IMR-90 (cell line): ENCODE results near the gene DNAJB2. TPM values are rescaled to one million over a fixed set of nuclear protein-coding genes. Genes with fewer than 3 reads are reported as not detected.

Source experiments
- ATAC-seq: fragments of 200-7000 bp; cut with Tn5 transposase; 2 replicates; pipeline ENCODE4 v1.9.1; 2020; ENCODE audit warnings: low read depth, mild to moderate bottlenecking, moderate library complexity
- BruUV-seq: library from RNA; stranded (reverse); fragments of 400-500 nt; replicated peaks from 2 replicates; lab custom pipeline; 2021; lab: Mats Ljungman, UMichigan
- CTCF ChIA-PET: fragments of 300-600 bp; formaldehyde crosslinking; extraction: SDS; loops from one replicate; lab custom pipeline; 2021; ENCODE audit warnings: antibody characterized with exemption; lab: Yijun Ruan, JAX
- POLR2A ChIA-PET: fragments of 300-600 bp; sonication (Branson Sonifier 250); formaldehyde crosslinking; loops from one replicate; lab custom pipeline; 2022; ENCODE audit warnings: antibody characterized with exemption; ENCODE audit not compliant: unreplicated experiment; lab: Charles Lee
- DNase-seq: peaks from one replicate; pipeline ENCODE4 v3.0.0; 2013
- H2AFZ ChIP-seq: replicated peaks from 2 replicates; pipeline ENCODE3; 2013; ENCODE audit warnings: low read length, mild to moderate bottlenecking; ENCODE audit not compliant: poor library complexity
- H2AK5ac ChIP-seq: 2 replicates; pipeline ENCODE4 v1.6.1; 2013; ENCODE audit warnings: low read depth, low read length, inconsistent platforms
- H2AK9ac ChIP-seq: replicated peaks from 2 replicates; pipeline ENCODE3; 2013; ENCODE audit warnings: mild to moderate bottlenecking, low read depth, low read length, moderate library complexity; ENCODE audit not compliant: poor library complexity
- H2BK120ac ChIP-seq: 2 replicates; pipeline ENCODE4 v1.6.1; 2013; ENCODE audit warnings: low read depth, low read length, inconsistent platforms
- H2BK15ac ChIP-seq: 3 replicates; pipeline ENCODE4 v1.6.1; 2013; ENCODE audit warnings: low read depth, low read length, inconsistent platforms
- H2BK20ac ChIP-seq: 2 replicates; pipeline ENCODE4 v1.6.1; 2013; ENCODE audit warnings: low read depth, mild to moderate bottlenecking, inconsistent platforms, low read length, moderate library complexity
- H2BK5ac ChIP-seq: 2 replicates; pipeline ENCODE4 v1.6.1; 2013; ENCODE audit warnings: mild to moderate bottlenecking, low read depth, low read length, inconsistent platforms; ENCODE audit not compliant: poor library complexity, severe bottlenecking
- H3K14ac ChIP-seq: replicated peaks from 2 replicates; pipeline ENCODE4 v1.6.1; 2013; ENCODE audit warnings: low read depth, low read length, inconsistent platforms
- H3K18ac ChIP-seq: 2 replicates; pipeline ENCODE4 v1.6.1; 2013; ENCODE audit warnings: low read depth, low read length, control low read depth
- H3K23ac ChIP-seq: 2 replicates; pipeline ENCODE4 v1.6.1; 2013; ENCODE audit warnings: low read depth, low read length, inconsistent platforms
- H3K27ac ChIP-seq: 2 replicates; pipeline ENCODE4 v1.5.1; 2013; ENCODE audit warnings: mild to moderate bottlenecking, control low read depth, low read length; ENCODE audit not compliant: insufficient read depth
- H3K27me3 ChIP-seq: 2 replicates; pipeline ENCODE4 v1.6.1; 2013; ENCODE audit warnings: low read length; ENCODE audit not compliant: control insufficient read depth, insufficient read depth
- H3K36me3 ChIP-seq: 2 replicates; pipeline ENCODE4 v1.6.1; 2013; ENCODE audit warnings: low read length, mixed read lengths; ENCODE audit not compliant: control insufficient read depth, insufficient read depth
- H3K4ac ChIP-seq: 2 replicates; pipeline ENCODE4 v1.6.1; 2013; ENCODE audit warnings: low read depth, low read length, inconsistent platforms
- H3K4me1 ChIP-seq: 2 replicates; pipeline ENCODE4 v1.6.1; 2013; ENCODE audit warnings: low read length, mixed read lengths; ENCODE audit not compliant: control insufficient read depth, insufficient read depth
- H3K4me2 ChIP-seq: 2 replicates; pipeline ENCODE4 v1.6.1; 2013; ENCODE audit warnings: low read depth, mild to moderate bottlenecking, control low read depth, low read length, moderate library complexity
- H3K4me3 ChIP-seq: 2 replicates; pipeline ENCODE4 v1.5.1; 2013; ENCODE audit warnings: low read depth, mild to moderate bottlenecking, control low read depth, low read length, moderate library complexity; ENCODE audit not compliant: insufficient read depth
- H3K56ac ChIP-seq: 2 replicates; pipeline ENCODE4 v1.6.1; 2013; ENCODE audit warnings: low read length, inconsistent platforms; ENCODE audit not compliant: insufficient read depth; ENCODE audit errors: extremely low read depth
- H3K79me1 ChIP-seq, 2 experiments: 2 replicates each; pipeline ENCODE4 v1.6.1; 2013; ENCODE audit warnings: low read length in 2 of 2, inconsistent platforms in 1 of 2, low read depth in 1 of 2
- H3K9ac ChIP-seq: 2 replicates; pipeline ENCODE4 v1.6.1; 2013; ENCODE audit warnings: low read depth, low read length, control low read depth
- H3K9me1 ChIP-seq: 2 replicates; pipeline ENCODE4 v1.6.1; 2013; ENCODE audit warnings: low read length, inconsistent platforms; ENCODE audit not compliant: insufficient read depth
- H3K9me3 ChIP-seq: 2 replicates; pipeline ENCODE4 v1.6.1; 2013; ENCODE audit warnings: low read length; ENCODE audit not compliant: control insufficient read depth, insufficient read depth
- H4K20me1 ChIP-seq: 2 replicates; pipeline ENCODE4 v1.6.1; 2013; ENCODE audit warnings: low read length, inconsistent platforms; ENCODE audit not compliant: insufficient read depth
- H4K5ac ChIP-seq: 2 replicates; pipeline ENCODE4 v1.6.1; 2013; ENCODE audit warnings: mild to moderate bottlenecking, low read depth, low read length, control low read depth
- H4K8ac ChIP-seq, 2 experiments: 2 replicates each; pipeline ENCODE4 v1.6.1; 2013; ENCODE audit warnings: low read depth in 2 of 2, low read length in 2 of 2, control low read depth in 1 of 2, inconsistent platforms in 1 of 2
- H4K91ac ChIP-seq: 2 replicates; pipeline ENCODE4 v1.6.1; 2013; ENCODE audit warnings: low read depth, low read length, inconsistent platforms; ENCODE audit not compliant: insufficient read depth
- BHLHE40 ChIP-seq: fragments of 150-350 bp; IDR thresholded peaks from 2 replicates; pipeline ENCODE4 v1.6.1; 2016; ENCODE audit warnings: mild to moderate bottlenecking, low read depth, low read length
- CEBPB ChIP-seq: IDR thresholded peaks from 2 replicates; pipeline ENCODE4 v1.6.1; 2012; ENCODE audit warnings: low read depth, low read length, improper control_type of control experiment
- CHD1 ChIP-seq: IDR thresholded peaks from 2 replicates; pipeline ENCODE4 v1.6.1; 2012; ENCODE audit warnings: low read depth, low read length, improper control_type of control experiment
- FOS ChIP-seq: fragments of 150-350 bp; IDR thresholded peaks from 2 replicates; pipeline ENCODE4 v1.6.1; 2016; ENCODE audit warnings: low read depth, low read length
- NFE2L2 ChIP-seq: fragments of 150-350 bp; IDR thresholded peaks from 2 replicates; pipeline ENCODE4 v1.6.1; 2016; ENCODE audit warnings: low read depth, mild to moderate bottlenecking, low read length
- WGBS, 2 experiments: methylation state at CpG; one replicate each; pipeline versions ENCODE4 v1.1.5 to v1.1.7; 2013; ENCODE audit warnings: missing lambda C conversion rate in 2 of 2; ENCODE audit not compliant: insufficient read length in 1 of 2; ENCODE audit errors: extremely low coverage in 2 of 2; 5-methylcytosine and 5-hydroxymethylcytosine counted together
- dilution Hi-C: fragments of 300-500 bp; cut with HindIII; formaldehyde crosslinking; loops from one replicate; pipeline ENCODE4 v1.14.3; 2018; ENCODE audit warnings: low sequenced_read_pairs; ENCODE audit not compliant: unreplicated experiment
- in situ Hi-C: fragments of 300-500 bp; cut with MboI; formaldehyde crosslinking; loops from 3 replicates; pipeline ENCODE4 v1.14.3; 2019; ENCODE audit warnings: low sequenced_read_pairs, inconsistent platforms, mixed read lengths
- intact Hi-C: fragments of 100-400 bp; cut with micrococcal nuclease; formaldehyde crosslinking; loops from 2 replicates; pipeline ENCODE4 v1.10.0; 2022
- polyA plus RNA-seq, 3 experiments: library from polyadenylated mRNA; depleted of rRNA; stranded (reverse); fragments of >200 nt; gene quantifications; 2 replicates each; pipeline ENCODE4 v1.2.3, GENCODE V29; 2012; ENCODE audit warnings: low replicate concordance in 1 of 3
- total RNA-seq: library from RNA; depleted of rRNA; stranded (reverse); fragments of >200 nt; gene quantifications from 2 replicates; pipeline ENCODE4 v1.2.3, GENCODE V29; 2012

DNAJB2 gene
- total and polyA plus RNA-seq, 2 of the 4 experiments (the other 2 are of a cell fraction): 30.6 to 45.8 TPM

DNA sequence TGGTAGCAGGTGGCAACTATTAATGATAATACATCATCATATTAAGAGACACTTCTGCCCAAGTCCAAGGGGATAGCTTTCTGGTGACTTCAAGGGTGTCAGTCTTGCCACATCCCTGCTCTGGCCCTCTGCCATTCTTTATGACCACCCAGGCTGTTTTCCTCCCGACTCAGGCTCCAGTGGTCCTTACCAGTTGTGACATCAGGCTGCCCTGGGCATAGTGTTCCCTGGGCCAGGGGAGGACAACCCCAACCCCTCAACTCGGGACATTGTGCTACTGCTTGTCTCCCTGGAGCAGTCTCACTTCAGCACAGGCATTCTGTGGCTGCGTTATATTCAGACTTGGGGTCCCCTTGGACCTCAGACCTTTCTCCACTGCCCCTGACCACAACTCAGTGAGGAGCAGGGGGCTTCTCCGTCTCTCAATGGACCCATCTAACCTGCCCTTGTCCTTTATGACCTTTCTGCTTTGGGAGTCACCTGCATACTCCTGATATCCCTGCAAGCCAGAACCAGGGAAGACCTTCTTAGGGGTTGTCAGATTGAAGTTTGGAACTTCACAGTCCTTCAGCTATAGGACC lies 12.8 kb downstream of the DNAJB2 start:
- intact Hi-C loops (no loop called here), in situ Hi-C loops (no loop called here), dilution Hi-C loops (no loop called here)
- H2BK5ac ChIP-seq: no peak overlapping the region
- H3K9me3 ChIP-seq: no peaks in the 10 kb centered on the region
- 0 out of 2 replicates have a peak overlapping the region, but pooled peaks have one; percentile 14 for H2AK5ac ChIP-seq
- no peak overlapping the region for H2AK9ac ChIP-seq
- H3K4me1 ChIP-seq: peaks cover 14% of the 10 kb centered on the region
- no peak overlapping the region for H3K27ac ChIP-seq
- no peak overlapping the region for H4K91ac ChIP-seq
- no peak overlapping the region for H4K8ac ChIP-seq
- H3K18ac ChIP-seq: no peak overlapping the region
- no TSS peak for BruUV-seq
- peaks cover 4% of the 10 kb centered on the region; the same call in 1 of the 2 replicates for H4K20me1 ChIP-seq
- H3K27me3 ChIP-seq: no peaks in the 10 kb centered on the region
- no peak overlapping the region for H3K4me2 ChIP-seq
- no peak overlapping the region for H2BK15ac ChIP-seq
- no peaks in the 10 kb centered on the region for H3K79me1 ChIP-seq
- H3K14ac ChIP-seq: no peak overlapping the region
- no peak overlapping the region for H3K9ac ChIP-seq
- H3K4ac ChIP-seq: no peak overlapping the region
- ATAC-seq: no peak
- H3K56ac ChIP-seq: no peak overlapping the region
- 40% methylated on average over 1 of the region's 4 CpGs; no CpG with 5 or more reads in 1 of the 2 experiments for WGBS, 2 experiments
- TF ChIP-seq CEBPB: no peak
- no peak for TF ChIP-seq FOS
- no peak for TF ChIP-seq CHD1
- TF ChIP-seq BHLHE40: no peak
- no peak for TF ChIP-seq NFE2L2
- no peak overlapping the region for H2BK20ac ChIP-seq
- no peak overlapping the region for H2AFZ ChIP-seq
- H3K23ac ChIP-seq: no peak overlapping the region
- H3K36me3 ChIP-seq: no peaks in the 10 kb centered on the region
- POLR2A ChIA-PET: no interaction called here
- no peak overlapping the region for H3K4me3 ChIP-seq
- H2BK120ac ChIP-seq: no peak overlapping the region
- CTCF ChIA-PET: interaction anchor here (0.6 to 1.6 kb wide), 2 partner anchors 14 to 62 kb away, joined by 3 to 9 read pairs; partner anchors contain the start of gene DNAJB2
- H3K9me1 ChIP-seq: peaks cover 11% of the 10 kb centered on the region; the same call in 1 of the 2 replicates
- no peak overlapping the region for H4K5ac ChIP-seq
- no peak for DNase-seq
